ENCODE results near the gene ACTG2.

The ACTG2 gene

DNA sequence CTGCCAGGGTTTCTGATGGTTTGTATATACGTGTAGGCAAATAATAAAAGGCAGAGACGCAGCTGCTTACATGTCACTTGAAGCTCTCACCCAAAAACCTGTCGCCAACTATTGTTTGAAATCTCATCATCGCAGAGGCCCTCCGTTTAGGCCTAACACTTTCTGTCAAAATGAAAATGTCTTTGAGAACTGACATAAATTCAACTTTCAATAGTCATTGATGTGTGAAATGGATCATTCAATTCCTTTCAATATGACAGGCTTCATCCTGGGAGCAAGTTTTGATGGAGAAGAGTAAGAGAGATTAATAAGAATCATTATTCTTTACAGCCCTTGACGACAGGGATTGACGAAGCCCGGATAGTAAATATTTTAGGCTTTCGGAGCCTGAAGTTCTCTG, 2.7 kb downstream of the ACTG2 start:
- TF ChIP-seq, protein P1, sequence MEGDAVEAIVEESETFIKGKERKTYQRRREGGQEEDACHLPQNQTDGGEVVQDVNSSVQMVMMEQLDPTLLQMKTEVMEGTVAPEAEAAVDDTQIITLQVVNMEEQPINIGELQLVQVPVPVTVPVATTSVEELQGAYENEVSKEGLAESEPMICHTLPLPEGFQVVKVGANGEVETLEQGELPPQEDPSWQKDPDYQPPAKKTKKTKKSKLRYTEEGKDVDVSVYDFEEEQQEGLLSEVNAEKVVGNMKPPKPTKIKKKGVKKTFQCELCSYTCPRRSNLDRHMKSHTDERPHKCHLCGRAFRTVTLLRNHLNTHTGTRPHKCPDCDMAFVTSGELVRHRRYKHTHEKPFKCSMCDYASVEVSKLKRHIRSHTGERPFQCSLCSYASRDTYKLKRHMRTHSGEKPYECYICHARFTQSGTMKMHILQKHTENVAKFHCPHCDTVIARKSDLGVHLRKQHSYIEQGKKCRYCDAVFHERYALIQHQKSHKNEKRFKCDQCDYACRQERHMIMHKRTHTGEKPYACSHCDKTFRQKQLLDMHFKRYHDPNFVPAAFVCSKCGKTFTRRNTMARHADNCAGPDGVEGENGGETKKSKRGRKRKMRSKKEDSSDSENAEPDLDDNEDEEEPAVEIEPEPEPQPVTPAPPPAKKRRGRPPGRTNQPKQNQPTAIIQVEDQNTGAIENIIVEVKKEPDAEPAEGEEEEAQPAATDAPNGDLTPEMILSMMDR (IDR thresholded peaks at IDR 0.05), result no peak

DNA sequence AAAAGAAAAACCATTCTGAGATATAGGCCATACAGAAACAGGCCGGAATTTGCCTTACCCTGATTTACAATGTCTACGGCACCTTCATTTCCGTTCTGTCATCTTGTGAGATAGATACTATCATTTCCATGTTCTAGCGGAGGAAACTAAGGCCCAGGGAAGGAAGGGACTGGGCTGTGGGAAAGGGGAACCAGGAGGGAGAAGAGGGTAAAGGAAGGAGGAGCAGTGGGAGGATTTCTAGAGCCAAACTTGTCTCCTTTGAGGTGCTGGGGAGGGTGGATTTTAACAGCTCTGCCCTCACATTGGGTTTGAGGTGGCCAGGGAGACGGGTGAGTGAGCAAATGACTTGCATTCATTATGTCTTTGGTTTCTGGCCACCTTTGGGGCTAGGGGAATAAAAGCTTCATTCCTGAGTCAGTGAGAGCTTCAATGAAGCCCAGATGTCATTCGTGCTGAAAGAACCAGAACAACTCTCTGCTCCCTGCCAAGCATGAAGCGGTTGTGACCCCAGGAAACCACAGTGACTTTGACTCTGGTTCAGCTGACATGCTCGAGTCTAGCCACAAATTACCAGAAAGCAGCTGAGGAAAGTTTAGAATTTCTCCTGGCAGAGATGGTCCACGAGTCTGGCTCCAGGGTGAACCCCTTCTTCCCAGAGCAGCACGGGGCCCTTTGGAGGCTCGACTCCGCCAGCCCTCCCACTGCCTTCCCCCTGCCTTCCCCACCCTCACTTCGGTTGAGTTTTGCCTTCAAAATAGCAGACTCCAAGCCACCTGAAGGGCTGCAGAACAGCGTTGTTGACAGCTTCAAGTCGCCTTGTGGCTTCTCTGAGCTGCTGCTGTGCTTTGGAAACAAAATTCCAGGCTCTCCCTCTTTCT, 3.8 kb downstream of the ACTG2 start:
- TF ChIP-seq, protein P1 (IDR thresholded peaks at IDR 0.05), result no peak

GRCh38 chr2:73897240-73897583, 4.4 kb downstream of the ACTG2 start:
- TF ChIP-seq, protein P1 (IDR thresholded peaks at IDR 0.05), result no peak

GRCh38 chr2:73897934-73898333, 5.1 kb downstream of the ACTG2 start:
- TF ChIP-seq, protein P1 (IDR thresholded peaks at IDR 0.05), result no peak

DNA sequence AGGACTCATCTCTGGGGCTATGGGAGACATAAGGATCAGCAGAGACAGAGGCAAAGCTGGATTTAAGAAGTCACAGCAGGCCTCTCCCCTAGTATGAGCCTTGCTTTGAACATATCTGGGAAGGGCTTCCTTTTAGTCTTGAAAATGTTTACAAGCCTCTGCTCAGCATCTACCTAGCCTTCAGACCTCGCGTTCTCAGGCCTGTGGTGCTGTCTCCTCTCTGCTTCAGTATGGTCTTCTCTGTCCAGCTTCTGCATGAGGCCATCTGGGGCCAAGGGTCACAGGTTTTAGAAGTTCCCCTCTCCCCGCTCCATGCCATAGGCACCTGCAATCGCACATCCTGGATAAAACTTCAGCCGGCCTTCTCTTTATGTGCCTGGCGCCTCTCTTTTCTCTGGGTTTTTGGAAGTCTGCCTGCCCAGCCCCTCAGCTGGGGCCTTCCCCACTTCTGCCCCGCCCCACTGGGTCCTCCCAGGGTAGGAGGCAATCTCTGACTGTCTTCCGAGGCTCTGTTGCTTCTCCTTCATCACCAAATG, 7.1 kb downstream of the ACTG2 start:
- TF ChIP-seq, protein P1 (IDR thresholded peaks at IDR 0.05), result no peak

GRCh38 chr2:73901143-73901542, 8.3 kb downstream of the ACTG2 start:
- TF ChIP-seq, protein P1 (IDR thresholded peaks at IDR 0.05), result no peak

DNA sequence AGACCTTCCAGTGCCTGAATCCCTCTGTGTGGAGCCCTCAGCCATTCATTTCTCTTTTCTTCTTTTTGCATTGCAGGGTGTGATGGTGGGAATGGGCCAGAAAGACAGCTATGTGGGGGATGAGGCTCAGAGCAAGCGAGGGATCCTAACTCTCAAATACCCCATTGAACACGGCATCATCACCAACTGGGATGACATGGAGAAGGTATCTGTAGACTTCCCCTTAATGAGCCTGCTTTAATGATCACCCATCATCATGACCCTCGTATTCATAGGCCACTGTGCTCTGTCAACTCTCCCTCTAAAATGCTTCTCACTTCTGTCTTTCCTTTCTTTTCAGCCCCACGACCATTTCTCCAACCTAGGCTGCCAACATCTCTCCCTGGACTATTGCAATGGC, 9.5 kb downstream of the ACTG2 start:
- TF ChIP-seq, protein P1 (IDR thresholded peaks at IDR 0.05), result no peak
